Mucosa of rectum (tissue), 2 donors: ENCODE measurements around the gene CYFIP2.

Experiments used
- H3K27ac ChIP-seq, 2 donors: one replicate each; pipeline ENCODE4 v1.7.0; 2013; ENCODE audit warnings: inconsistent platforms in 2 of 2, low read depth in 2 of 2, low read length in 2 of 2
- H3K27me3 ChIP-seq, 2 donors: one replicate each; pipeline ENCODE4 v1.7.0; 2013; ENCODE audit warnings: low read length in 2 of 2; ENCODE audit not compliant: control insufficient read depth in 2 of 2, insufficient read depth in 2 of 2
- H3K36me3 ChIP-seq, 2 donors: one replicate each; pipeline ENCODE4 v1.7.0; 2013; ENCODE audit warnings: low read length in 2 of 2; ENCODE audit not compliant: control insufficient read depth in 2 of 2, insufficient read depth in 2 of 2
- H3K4me1 ChIP-seq, 2 donors: one replicate each; pipeline ENCODE4 v1.7.0; 2013; ENCODE audit warnings: low read length in 2 of 2, mild to moderate bottlenecking in 1 of 2; ENCODE audit not compliant: control insufficient read depth in 2 of 2, insufficient read depth in 2 of 2
- H3K4me3 ChIP-seq, 2 donors: one replicate each; pipeline ENCODE4 v1.7.0; 2013; ENCODE audit warnings: low read length in 2 of 2
- H3K9ac ChIP-seq, 2 donors: one replicate each; pipeline ENCODE4 v1.7.0; 2013; ENCODE audit warnings: low read length in 2 of 2, low read depth in 1 of 2, mild to moderate bottlenecking in 1 of 2
- H3K9me3 ChIP-seq, 2 donors: one replicate each; pipeline ENCODE4 v1.7.0; 2013; ENCODE audit warnings: low read length in 2 of 2; ENCODE audit not compliant: control insufficient read depth in 2 of 2
- donor health status: healthy.
- donor health status: Normal muscosa, but diverticular disease.

The CYFIP2 gene

GRCh38 chr5:157300564-157300963 is 34.6 kb downstream of the CYFIP2 start:
- Histone ChIP-seq H3K9me3 (no peaks in the 10 kb centered on the region), H3K36me3 (peaks cover 0 to 6% of the 10 kb centered on the region in 2 donors), H3K27ac (no peak overlapping the region), H3K9ac (no peak overlapping the region), H3K27me3 (no peaks in the 10 kb centered on the region), H3K4me3 (no peak overlapping the region), H3K4me1 (no peaks in the 10 kb centered on the region)

DNA sequence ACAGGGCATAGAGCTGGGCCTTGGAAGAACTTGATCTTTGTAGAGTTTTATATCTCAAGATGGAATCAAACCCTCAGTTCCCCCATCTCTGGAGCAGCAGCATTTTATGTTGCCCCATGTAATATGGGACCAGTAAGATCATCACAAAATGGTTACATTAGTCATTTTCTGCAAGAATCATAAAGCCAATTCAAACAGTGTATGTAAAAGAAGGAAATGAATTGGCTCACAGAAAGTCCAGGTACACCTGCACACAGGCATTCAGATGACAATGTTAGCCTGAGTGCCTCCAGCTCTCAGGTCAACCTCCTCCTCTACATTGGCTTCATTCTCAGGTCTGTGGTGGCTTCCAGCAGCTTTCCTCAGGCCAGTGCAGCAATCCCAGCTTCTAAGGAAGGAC is 35.1 kb downstream of the CYFIP2 start:
- Histone ChIP-seq H3K36me3 (peaks cover 0 to 6% of the 10 kb centered on the region in 2 donors), H3K4me3 (no peak overlapping the region), H3K9me3 (no peaks in the 10 kb centered on the region), H3K9ac (no peak overlapping the region), H3K27me3 (no peaks in the 10 kb centered on the region), H3K27ac (no peak overlapping the region), H3K4me1 (no peaks in the 10 kb centered on the region)

DNA sequence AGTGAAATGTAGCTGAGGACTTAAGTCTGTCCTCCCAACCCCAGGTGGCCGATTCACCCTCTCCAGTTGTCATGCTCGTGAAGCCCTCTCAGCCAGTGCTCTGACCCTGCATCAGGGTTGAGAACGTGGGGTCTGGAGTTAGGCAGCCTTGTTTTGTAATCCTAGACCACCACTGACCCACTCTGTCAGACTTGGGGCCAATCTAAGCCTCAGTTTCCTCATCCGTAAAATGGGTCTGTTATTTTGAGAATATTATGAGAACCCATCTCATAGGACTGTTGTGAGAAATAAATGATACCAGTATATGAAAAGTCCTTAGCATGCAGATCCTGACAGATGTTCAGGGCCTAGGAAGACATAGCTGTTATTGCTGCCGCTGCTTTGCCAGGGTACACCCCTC is 37.1 kb downstream of the CYFIP2 start:
- Histone ChIP-seq H3K4me3 (no peak overlapping the region), H3K36me3 (peaks cover 0 to 6% of the 10 kb centered on the region in 2 donors), H3K27ac (no peak overlapping the region), H3K27me3 (no peaks in the 10 kb centered on the region), H3K4me1 (no peaks in the 10 kb centered on the region), H3K9ac (no peak overlapping the region), H3K9me3 (no peaks in the 10 kb centered on the region)

DNA sequence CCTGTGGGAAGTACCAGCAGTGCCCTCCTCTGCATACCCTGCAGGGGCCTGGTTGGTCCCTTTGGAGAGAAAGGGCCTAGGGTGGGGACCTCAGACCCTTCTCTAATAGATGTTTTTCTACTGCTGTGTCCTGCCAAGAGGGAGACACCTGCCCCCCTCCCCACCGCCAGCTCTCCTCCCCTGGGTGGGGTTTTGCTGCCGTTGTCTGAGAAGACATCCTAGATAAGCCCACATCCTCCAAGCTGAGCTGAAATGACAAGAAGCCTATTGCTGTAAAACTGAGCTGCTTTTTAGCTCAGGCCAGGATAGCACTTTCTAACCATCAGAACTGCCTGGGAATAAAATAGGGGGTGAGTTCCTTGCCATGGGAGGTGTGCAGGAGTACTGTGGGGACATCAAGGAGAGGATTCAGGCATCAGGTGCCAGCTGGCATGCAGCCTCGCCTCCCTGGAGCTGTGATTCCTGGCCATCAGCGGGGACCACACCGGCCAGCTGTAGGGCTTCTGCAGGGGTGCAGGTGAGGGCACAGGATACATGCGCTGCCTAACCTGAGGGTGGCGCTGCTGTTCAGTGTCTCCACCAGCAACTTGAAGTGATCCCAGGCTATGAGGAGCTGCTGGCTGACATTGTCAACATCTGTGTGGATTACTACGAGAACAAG is 37.9 kb downstream of the CYFIP2 start:
- H3K9ac ChIP-seq, result no peak overlapping the region
- no peak overlapping the region for H3K27ac ChIP-seq
- H3K36me3 ChIP-seq, result peaks cover 0 to 6% of the 10 kb centered on the region in 2 donors

GRCh38 chr5:157306081-157306480 is 40.2 kb downstream of the CYFIP2 start:
- Histone ChIP-seq H3K27me3 (no peaks in the 10 kb centered on the region), H3K9me3 (no peaks in the 10 kb centered on the region), H3K4me1 (no peaks in the 10 kb centered on the region), H3K36me3 (peaks cover 0 to under 1% of the 10 kb centered on the region in 2 donors), H3K27ac (no peak overlapping the region), H3K4me3 (no peak overlapping the region), H3K9ac (no peak overlapping the region)

More for the DNA sequence above, 37.9 kb downstream of the CYFIP2 start:
- H3K4me1 ChIP-seq, result no peaks in the 10 kb centered on the region
- H3K27me3 ChIP-seq, result no peaks in the 10 kb centered on the region
- no peak overlapping the region for H3K4me3 ChIP-seq
- no peaks in the 10 kb centered on the region for H3K9me3 ChIP-seq

DNA sequence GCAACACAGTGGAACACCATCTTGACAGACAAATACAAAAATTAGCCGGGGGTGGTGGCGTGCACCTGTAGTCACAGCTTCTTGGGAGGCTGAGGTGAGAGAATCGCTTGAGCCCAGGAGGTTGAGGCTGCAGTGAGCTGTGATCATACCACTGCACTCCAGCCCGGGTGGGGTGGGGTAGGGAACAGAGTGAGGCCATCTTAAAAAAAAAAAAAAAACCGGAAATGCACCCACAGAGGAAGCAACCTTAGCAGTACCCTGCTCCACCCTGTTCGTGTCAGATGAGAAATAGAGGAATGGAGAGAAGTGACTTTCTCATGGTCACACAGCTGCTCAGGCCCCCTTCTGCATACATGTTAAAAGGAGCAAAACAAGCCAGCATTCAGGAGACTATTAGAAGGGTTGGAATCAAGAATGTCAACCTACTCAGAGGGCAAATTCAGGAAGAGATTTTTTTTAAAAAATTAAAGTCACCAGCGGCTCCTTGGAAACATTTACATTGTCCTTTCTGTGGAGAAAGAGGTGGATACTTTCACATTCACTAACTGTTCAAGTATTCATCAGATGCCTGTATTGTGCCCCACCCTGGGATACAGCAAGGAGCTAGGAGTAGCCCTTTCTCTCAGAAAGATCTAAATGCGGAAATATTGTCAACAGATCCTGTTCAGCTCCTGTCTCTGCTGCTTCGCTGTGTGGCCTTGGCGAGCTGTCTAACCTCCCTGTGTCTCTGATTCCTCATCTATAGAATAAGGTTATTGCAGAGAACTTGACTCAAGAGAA is 41.0 kb downstream of the CYFIP2 start:
- Histone ChIP-seq H3K27ac (no peak overlapping the region), H3K9me3 (no peaks in the 10 kb centered on the region), H3K4me3 (no peak overlapping the region), H3K36me3 (no peaks in the 10 kb centered on the region), H3K9ac (no peak overlapping the region), H3K27me3 (no peaks in the 10 kb centered on the region), H3K4me1 (no peaks in the 10 kb centered on the region)

- H3K27ac ChIP-seq, result no peak overlapping the region
- H3K4me1 ChIP-seq, result no peaks in the 10 kb centered on the region
- no peaks in the 10 kb centered on the region for H3K36me3 ChIP-seq
- no peaks in the 10 kb centered on the region for H3K9me3 ChIP-seq
- no peaks in the 10 kb centered on the region for H3K27me3 ChIP-seq
- H3K9ac ChIP-seq, result no peak overlapping the region
- H3K4me3 ChIP-seq, result no peak overlapping the region
Measured at GRCh38 chr5:157308836-157309465, 43.0 kb downstream of the CYFIP2 start.

GRCh38 chr5:157309796-157310195 is 43.9 kb downstream of the CYFIP2 start:
- H3K27ac ChIP-seq, result no peak overlapping the region
- H3K9ac ChIP-seq, result no peak overlapping the region
- H3K9me3 ChIP-seq, result no peaks in the 10 kb centered on the region
- no peak overlapping the region for H3K4me3 ChIP-seq
- no peaks in the 10 kb centered on the region for H3K4me1 ChIP-seq
- H3K36me3 ChIP-seq, result peaks cover 0 to under 1% of the 10 kb centered on the region in 2 donors
- H3K27me3 ChIP-seq, result no peaks in the 10 kb centered on the region

DNA sequence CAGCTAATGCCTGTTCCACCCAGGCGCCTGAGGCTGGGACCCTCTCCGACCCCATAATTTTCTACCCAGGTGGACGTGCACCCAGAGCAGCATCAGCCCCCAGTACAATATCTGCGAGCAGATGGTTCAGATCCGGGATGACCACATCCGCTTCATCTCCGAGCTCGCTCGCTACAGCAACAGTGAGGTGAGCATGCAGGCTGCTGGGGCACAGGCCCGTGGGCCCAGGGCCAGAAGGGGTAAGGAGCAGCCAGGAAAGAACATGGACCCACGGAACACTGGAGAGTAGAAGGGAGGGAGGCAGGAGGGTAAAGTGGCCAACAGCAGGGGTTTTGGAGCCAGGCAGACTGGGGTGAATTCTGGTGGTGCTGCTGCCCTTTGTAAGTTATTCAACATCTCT is 45.7 kb downstream of the CYFIP2 start:
- H3K36me3 ChIP-seq, result peaks cover 0 to 4% of the 10 kb centered on the region in 2 donors
- H3K4me1 ChIP-seq, result no peaks in the 10 kb centered on the region
- H3K4me3 ChIP-seq, result no peak overlapping the region
- H3K9me3 ChIP-seq, result no peaks in the 10 kb centered on the region
- H3K9ac ChIP-seq, result no peak overlapping the region
- H3K27me3 ChIP-seq, result no peaks in the 10 kb centered on the region
- H3K27ac ChIP-seq, result no peak overlapping the region

DNA sequence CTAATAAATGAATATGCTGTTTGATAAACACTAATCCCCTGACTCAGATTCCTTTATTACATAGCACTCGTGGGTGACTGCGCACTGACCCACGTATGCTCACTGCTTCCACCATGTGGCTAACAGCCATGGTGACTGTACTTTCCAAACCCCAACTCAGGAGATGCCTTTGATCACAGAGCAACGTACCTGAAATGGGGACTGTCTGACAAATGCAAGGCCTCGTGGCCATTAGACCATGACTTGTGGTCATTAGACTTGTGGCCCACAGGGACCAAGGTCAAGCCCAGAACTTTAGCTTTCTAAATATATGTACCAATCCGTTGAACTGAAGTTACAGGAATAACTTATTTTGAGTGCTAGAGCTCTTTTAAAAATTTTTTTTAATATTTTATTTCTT is 46.6 kb downstream of the CYFIP2 start:
- Histone ChIP-seq H3K4me3 (no peak overlapping the region), H3K27ac (no peak overlapping the region), H3K4me1 (no peaks in the 10 kb centered on the region), H3K36me3 (peaks cover 0 to 4% of the 10 kb centered on the region in 2 donors), H3K9ac (no peak overlapping the region), H3K27me3 (no peaks in the 10 kb centered on the region), H3K9me3 (no peaks in the 10 kb centered on the region)
